ENCODE results near the gene WIPF2. TPM values are rescaled to one million over a fixed set of nuclear protein-coding genes. Genes with fewer than 3 reads are reported as not detected.

Gene WIPF2
- total and polyA plus RNA-seq, 4 donors = 10.6 to 34.5 (median 14.9) TPM

DNA sequence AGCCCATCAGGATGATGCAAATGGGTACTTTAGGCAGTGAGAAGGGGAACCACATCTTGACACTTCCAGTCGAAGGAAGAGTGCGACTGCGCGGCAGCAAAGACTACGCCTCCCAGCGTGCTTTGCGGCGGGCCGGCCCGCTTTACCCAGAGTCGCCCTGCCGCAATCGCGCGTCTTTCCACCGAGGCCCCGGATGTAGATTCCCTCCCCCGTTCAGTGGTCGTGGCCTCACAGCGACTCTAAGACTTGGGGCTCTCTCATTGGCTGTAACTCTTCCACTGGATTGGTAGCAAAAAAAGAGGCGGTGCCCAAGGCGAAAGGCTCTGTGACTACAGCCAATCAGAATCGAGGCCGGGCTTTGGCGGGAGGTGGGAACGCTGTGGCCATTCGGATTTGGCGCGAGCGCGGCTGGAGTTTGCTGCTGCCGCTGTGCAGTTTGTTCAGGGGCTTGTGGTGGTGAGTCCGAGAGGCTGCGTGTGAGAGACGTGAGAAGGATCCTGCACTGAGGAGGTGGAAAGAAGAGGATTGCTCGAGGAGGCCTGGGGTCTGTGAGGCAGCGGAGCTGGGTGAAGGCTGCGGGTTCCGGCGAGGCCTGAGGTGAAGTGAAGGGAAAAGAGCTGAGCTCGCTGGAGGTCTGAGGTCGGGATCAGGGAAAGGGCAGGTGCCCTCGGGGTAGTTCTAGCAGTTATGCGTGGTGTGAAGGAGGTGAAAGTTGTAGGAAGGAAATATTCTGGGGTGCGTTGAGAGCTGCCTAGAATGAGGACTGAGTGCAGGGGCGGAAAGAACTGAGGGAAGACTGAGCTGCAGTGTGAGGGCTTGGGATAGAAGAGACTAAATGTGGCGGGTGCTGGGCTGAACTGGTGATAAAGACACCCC, 68.6 kb downstream of the WIPF2 start, which contains the start of gene CDC6:
CDC6 (plus strand) TSS at position 386 of the 876 bp plus-strand sequence. CDS start 1,542 bp downstream, outside the sequence.
- Histone ChIP-seq H3K9ac (ENCODE audit: insufficient read depth in 1 of 2, low read length in 2 of 2) (peak within 1 kb of the TSS in 1 of 2 donors; percentile 73), H3K4me3 (peak within 1 kb of the TSS; percentile 27), H3K27me3 (ENCODE audit: control insufficient read depth in 3 of 3, insufficient read depth in 3 of 3, low read length in 2 of 3) (no peaks in the 10 kb centered on the region), H3K9me3 (ENCODE audit: control insufficient read depth in 4 of 4, insufficient read depth in 3 of 4, low read length in 3 of 4) (no peaks in the 10 kb centered on the region), H3K4me1 (ENCODE audit: control insufficient read depth in 5 of 5, insufficient read depth in 5 of 5, low read length in 5 of 5) (peaks cover 0 to 13% (median 8%) of the 10 kb centered on the region in 5 donors), H3K27ac (ENCODE audit: low read depth in 1 of 2, low read length in 1 of 2) (no peak within 1 kb of the TSS), H3K36me3 (ENCODE audit: control insufficient read depth in 4 of 4, insufficient read depth in 4 of 4, low read length in 4 of 4) (peaks cover 0 to 4% (median 1%) of the 10 kb centered on the region in 4 donors)
- TF ChIP-seq CTCF (IDR thresholded peaks at IDR 0.05; ENCODE audit: control extremely low read depth, extremely low read depth) = no peak
- WGBS, 2 donors = 1% methylated on average over 47 of the region's 47 CpGs
- peak; percentile 99 to 100 (median 100) for DNase-seq
- peak; percentile 95 for ATAC-seq (ENCODE audit: insufficient read depth, low FRiP score)

- Histone ChIP-seq H3K4me1 (ENCODE audit: control insufficient read depth in 5 of 5, insufficient read depth in 5 of 5, low read length in 5 of 5) (peaks cover 0 to 6% (median 2%) of the 10 kb centered on the region in 5 donors), H3K9ac (ENCODE audit: insufficient read depth in 1 of 2, low read length in 2 of 2) (peak overlapping the region in 1 of 2 donors; percentile 38), H3K9me3 (ENCODE audit: control insufficient read depth in 4 of 4, insufficient read depth in 3 of 4, low read length in 3 of 4) (no peaks in the 10 kb centered on the region), H3K27me3 (ENCODE audit: control insufficient read depth in 3 of 3, insufficient read depth in 3 of 3, low read length in 2 of 3) (no peaks in the 10 kb centered on the region), H3K36me3 (ENCODE audit: control insufficient read depth in 4 of 4, insufficient read depth in 4 of 4, low read length in 4 of 4) (peaks cover 0 to 4% (median 1%) of the 10 kb centered on the region in 4 donors), H3K4me3 (no peak overlapping the region), H3K27ac (ENCODE audit: low read depth in 1 of 2, low read length in 1 of 2) (no peak overlapping the region)
- WGBS, 2 donors = 58 to 62% methylated on average over 4 of the region's 4 CpGs
- DNase-seq = peak in 2 of 3 donors; percentile 57 to 78
- peak; percentile 62 for TF ChIP-seq CTCF (IDR thresholded peaks at IDR 0.05; ENCODE audit: control extremely low read depth, extremely low read depth)
- no peak for ATAC-seq (ENCODE audit: insufficient read depth, low FRiP score)
These were observed 71.7 kb downstream of the WIPF2 start for GRCh38 chr17:40290629-40291280.

- no peak overlapping the region for H3K4me3 ChIP-seq
- no peak for TF ChIP-seq CTCF (IDR thresholded peaks at IDR 0.05; ENCODE audit: control extremely low read depth, extremely low read depth)
- WGBS, 2 donors = 86 to 89% methylated on average over 2 of the region's 2 CpGs
- no peak overlapping the region for H3K27ac ChIP-seq (ENCODE audit: low read depth in 1 of 2, low read length in 1 of 2)
- H3K9me3 ChIP-seq (ENCODE audit: control insufficient read depth in 4 of 4, insufficient read depth in 3 of 4, low read length in 3 of 4) = no peaks in the 10 kb centered on the region
- ATAC-seq (ENCODE audit: insufficient read depth, low FRiP score) (no peak), DNase-seq (no peak)
- peaks cover 0 to 6% (median 2%) of the 10 kb centered on the region in 5 donors for H3K4me1 ChIP-seq (ENCODE audit: control insufficient read depth in 5 of 5, insufficient read depth in 5 of 5, low read length in 5 of 5)
- no peak overlapping the region for H3K9ac ChIP-seq (ENCODE audit: insufficient read depth in 1 of 2, low read length in 2 of 2)
- H3K36me3 ChIP-seq (ENCODE audit: control insufficient read depth in 4 of 4, insufficient read depth in 4 of 4, low read length in 4 of 4) = peaks cover 0 to 4% (median 1%) of the 10 kb centered on the region in 4 donors
- H3K27me3 ChIP-seq (ENCODE audit: control insufficient read depth in 3 of 3, insufficient read depth in 3 of 3, low read length in 2 of 3) = no peaks in the 10 kb centered on the region
These were observed 72.2 kb downstream of the WIPF2 start for GRCh38 chr17:40291281-40291664.
